22Rv1 (cell line): Measurements from ENCODE around the gene DAAM2.

Experiments
- CTCF ChIP-seq: fragments of 450-650 bp; IDR thresholded peaks from 2 replicates; pipeline ENCODE4 v1.5.1; 2017; ENCODE audit warnings: mild to moderate bottlenecking
- ZFX ChIP-seq: fragments of 450-650 bp; IDR thresholded peaks from 2 replicates; pipeline ENCODE4 v1.6.1; 2017; ENCODE audit warnings: antibody characterized with exemption, borderline replicate concordance

DNA sequence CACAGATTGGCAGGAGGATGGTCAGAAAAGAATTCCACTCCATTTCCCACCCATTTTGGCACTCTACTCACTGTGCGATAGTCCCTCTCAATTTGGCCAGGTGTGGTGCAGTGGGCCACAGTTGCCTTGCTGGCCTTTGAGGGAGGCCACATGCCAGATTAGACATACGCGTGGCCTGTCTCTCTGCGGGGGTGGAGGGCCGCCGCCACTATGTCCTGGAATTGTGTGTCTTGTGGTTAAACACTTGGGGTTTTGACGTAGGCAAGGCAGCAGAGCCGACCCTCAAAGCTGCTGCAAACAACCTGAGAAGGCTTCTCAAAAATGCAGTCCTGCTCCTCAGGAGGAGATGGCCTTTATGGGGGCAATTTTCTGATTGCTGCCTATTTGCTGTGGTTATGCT lies 4.9 kb upstream of the DAAM2 start:
- TF ChIP-seq CTCF (no peak), ZFX (no peak)
